HG02798 (cell line): ENCODE measurements around the gene SLC9A7.

Experiments
- ATAC-seq: cut with Tn5 transposase; IDR thresholded peaks from one replicate; pipeline ENCODE4 v1.9.1; 2021; ENCODE audit warnings: mild to moderate bottlenecking; ENCODE audit not compliant: unreplicated experiment, poor library complexity

SLC9A7 gene

GRCh38 chrX:46662188-46662958 lies 96.5 kb downstream of the SLC9A7 start:
- ATAC-seq, result no peak

- ATAC-seq, result no peak
Measured at GRCh38 chrX:46653482-46653881, 105.4 kb downstream of the SLC9A7 start.

- ATAC-seq, result no peak
Measured at GRCh38 chrX:46649421-46650260, 109.3 kb downstream of the SLC9A7 start.

- no peak for ATAC-seq
Measured at GRCh38 chrX:46648660-46649059, 110.3 kb downstream of the SLC9A7 start.

GRCh38 chrX:46647251-46647650 lies 111.7 kb downstream of the SLC9A7 start:
- no peak for ATAC-seq

- no peak for ATAC-seq
Measured at GRCh38 chrX:46645614-46646013, 113.3 kb downstream of the SLC9A7 start.

GRCh38 chrX:46643636-46644035 lies 115.3 kb downstream of the SLC9A7 start:
- no peak for ATAC-seq

- peak; percentile 52 for ATAC-seq
Measured at GRCh38 chrX:46642145-46642544, 116.8 kb downstream of the SLC9A7 start.

- peak; percentile 60 for ATAC-seq
Measured at GRCh38 chrX:46637938-46638337, 121.0 kb downstream of the SLC9A7 start.

- ATAC-seq, result peak; percentile 49
Measured at GRCh38 chrX:46636223-46636622, 122.7 kb downstream of the SLC9A7 start.

- ATAC-seq, result no peak
Measured at GRCh38 chrX:46635186-46635585, 123.7 kb downstream of the SLC9A7 start.

GRCh38 chrX:46634577-46634976 lies 124.3 kb downstream of the SLC9A7 start:
- ATAC-seq, result no peak

- no peak for ATAC-seq
Measured at GRCh38 chrX:46630141-46630540, 128.8 kb downstream of the SLC9A7 start.

GRCh38 chrX:46628460-46629371 lies 130.2 kb downstream of the SLC9A7 start:
- peak; percentile 84 for ATAC-seq

- ATAC-seq, result peak; percentile 21
Measured at GRCh38 chrX:46627711-46628419, 131.1 kb downstream of the SLC9A7 start.

- no peak for ATAC-seq
Measured at GRCh38 chrX:46627062-46627461, 131.9 kb downstream of the SLC9A7 start.

- ATAC-seq, result no peak
Measured at GRCh38 chrX:46626566-46626965, 132.4 kb downstream of the SLC9A7 start.

GRCh38 chrX:46624090-46624786 lies 134.7 kb downstream of the SLC9A7 start:
- no peak for ATAC-seq

GRCh38 chrX:46621572-46621971 lies 137.3 kb downstream of the SLC9A7 start:
- ATAC-seq, result no peak
